Stimulated activated effector memory CD8-positive, alpha-beta T cell treated with anti-CD3 and anti-CD28 coated beads, Interleukin-12 subunit alpha, Interleukin-12 subunit beta, amount 100 ng/mL, for 72 hours (primary cell): ENCODE data around the gene MXD1.

Experiments
- ATAC-seq: fragments of 150-1000 bp; cut with Tn5 transposase; 2 replicates; pipeline ENCODE4 v1.10.0; 2021
- DNase-seq, 2 donors: peaks; one replicate each; pipeline ENCODE4 v3.0.0; 2021 to 2022; ENCODE audit warnings: low spot score in 2 of 2
- H3K27ac Mint-ChIP-seq: one replicate; pipeline ENCODE4 v1.8.0; 2022; ENCODE audit warnings: mild to moderate bottlenecking, mixed read lengths
- H3K36me3 Mint-ChIP-seq: one replicate; pipeline ENCODE4 v1.8.0; 2022; ENCODE audit warnings: mild to moderate bottlenecking, mixed read lengths
- H3K4me1 Mint-ChIP-seq: one replicate; pipeline ENCODE4 v1.8.0; 2022; ENCODE audit warnings: mixed read lengths
- H3K4me3 Mint-ChIP-seq: one replicate; pipeline ENCODE4 v1.8.0; 2022; ENCODE audit warnings: mild to moderate bottlenecking, mixed read lengths
- H3K9me3 Mint-ChIP-seq: one replicate; pipeline ENCODE4 v1.8.0; 2022; ENCODE audit warnings: mixed read lengths

The MXD1 gene

GRCh38 chr2:69975136-69975852, 60.4 kb downstream of the MXD1 start:
- no peak for DNase-seq
- Mint-ChIP-seq H3K4me3 (no peak overlapping the region), H3K9me3 (no peaks in the 10 kb centered on the region), H3K4me1 (peaks cover 6% of the 10 kb centered on the region), H3K27ac (peak overlapping the region; percentile 14), H3K36me3 (peaks cover 5% of the 10 kb centered on the region)
- ATAC-seq, result no peak

DNA sequence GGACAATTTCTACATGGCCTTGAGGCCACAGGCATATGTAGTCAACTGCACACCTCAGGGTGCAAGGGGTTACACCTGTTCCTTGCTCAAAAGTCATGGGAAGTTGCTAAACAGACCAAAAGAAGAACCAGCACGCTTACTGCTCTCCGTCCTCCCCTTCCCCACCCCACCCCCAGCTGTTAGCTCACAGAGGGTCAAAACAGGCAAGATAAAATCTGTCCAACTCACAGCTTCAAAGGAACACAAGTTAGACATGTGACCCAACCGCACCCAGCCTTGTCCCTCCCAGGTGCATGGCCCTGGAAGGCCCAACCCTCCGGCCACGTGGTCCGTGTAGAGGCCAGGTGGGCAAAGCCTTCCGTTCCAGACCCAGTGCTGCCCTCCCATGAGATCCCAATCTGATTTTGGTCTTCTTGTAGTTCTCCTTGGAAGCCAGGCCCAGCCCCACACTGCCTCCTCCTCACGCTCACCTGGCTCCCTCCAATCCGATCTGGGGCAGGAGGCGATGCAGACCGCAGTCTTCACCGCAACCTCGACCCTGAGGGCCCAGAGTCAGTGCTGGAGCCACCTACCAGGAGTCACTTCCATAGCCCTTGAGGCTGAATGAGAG, 61.0 kb downstream of the MXD1 start:
- ATAC-seq (no peak), DNase-seq (no peak)
- no peaks in the 10 kb centered on the region for H3K9me3 Mint-ChIP-seq
- peak overlapping the region; percentile 14 for H3K27ac Mint-ChIP-seq
- peaks cover 6% of the 10 kb centered on the region for H3K4me1 Mint-ChIP-seq
- H3K36me3 Mint-ChIP-seq, result peaks cover 5% of the 10 kb centered on the region
- H3K4me3 Mint-ChIP-seq, result no peak overlapping the region

- no peaks in the 10 kb centered on the region for H3K9me3 Mint-ChIP-seq
- H3K4me1 Mint-ChIP-seq, result peaks cover 6% of the 10 kb centered on the region
- ATAC-seq (no peak), DNase-seq (no peak)
- H3K27ac Mint-ChIP-seq, result no peak overlapping the region
- no peak overlapping the region for H3K4me3 Mint-ChIP-seq
- peaks cover 5% of the 10 kb centered on the region for H3K36me3 Mint-ChIP-seq
These were observed 62.3 kb downstream of the MXD1 start for GRCh38 chr2:69977186-69977585.

GRCh38 chr2:69977906-69978482, 63.1 kb downstream of the MXD1 start:
- peaks cover 6% of the 10 kb centered on the region for H3K4me1 Mint-ChIP-seq
- no peaks in the 10 kb centered on the region for H3K9me3 Mint-ChIP-seq
- peak overlapping the region; percentile 14 for H3K27ac Mint-ChIP-seq
- H3K4me3 Mint-ChIP-seq, result no peak overlapping the region
- no peak for ATAC-seq
- no peaks in the 10 kb centered on the region for H3K36me3 Mint-ChIP-seq
- no peak for DNase-seq

DNA sequence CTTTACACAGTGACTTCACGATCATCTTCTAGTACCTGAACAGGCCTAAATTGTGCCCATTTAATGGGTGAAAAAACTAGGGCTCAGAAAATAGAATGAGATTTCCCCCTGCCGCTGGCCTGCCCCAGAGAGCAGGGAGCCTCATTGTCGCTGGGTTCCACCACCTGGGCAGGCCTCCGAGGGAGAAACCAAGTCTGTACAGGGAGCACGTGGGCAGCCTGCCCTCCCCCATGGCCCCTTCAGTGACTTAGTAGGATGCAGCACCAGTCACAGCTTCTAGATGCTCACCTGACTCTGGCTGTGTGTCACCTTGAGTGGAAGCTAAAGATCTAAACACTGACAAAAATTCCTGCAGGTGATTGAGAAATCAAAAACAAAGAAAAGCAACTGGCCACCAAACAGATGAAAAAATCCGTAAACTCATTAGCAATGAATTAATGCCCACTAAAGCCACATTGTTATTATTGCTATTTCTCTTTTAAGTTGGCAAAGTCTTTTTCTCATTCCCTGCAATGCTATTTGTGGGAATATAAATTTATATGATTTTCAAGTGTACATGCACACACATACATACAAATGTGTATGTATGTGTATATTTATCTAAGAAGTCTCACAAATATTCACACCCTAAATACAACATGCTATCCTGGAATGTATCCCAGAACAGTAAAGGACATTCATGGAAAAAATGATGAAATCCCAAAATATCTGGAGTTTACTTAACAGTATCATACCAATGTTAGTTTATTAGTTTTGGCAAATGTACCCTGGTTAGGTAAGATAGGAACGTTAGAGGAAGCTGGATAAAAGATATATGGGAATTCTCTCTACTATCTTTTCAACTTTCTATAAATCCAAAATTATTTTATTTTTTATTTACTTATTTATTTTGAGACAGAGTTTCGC, 65.2 kb downstream of the MXD1 start:
- ATAC-seq, result no peak
- no peak overlapping the region for H3K27ac Mint-ChIP-seq
- H3K9me3 Mint-ChIP-seq, result no peaks in the 10 kb centered on the region
- H3K4me1 Mint-ChIP-seq, result peaks cover 6% of the 10 kb centered on the region
- no peak for DNase-seq
- H3K36me3 Mint-ChIP-seq, result no peaks in the 10 kb centered on the region
- no peak overlapping the region for H3K4me3 Mint-ChIP-seq

DNA sequence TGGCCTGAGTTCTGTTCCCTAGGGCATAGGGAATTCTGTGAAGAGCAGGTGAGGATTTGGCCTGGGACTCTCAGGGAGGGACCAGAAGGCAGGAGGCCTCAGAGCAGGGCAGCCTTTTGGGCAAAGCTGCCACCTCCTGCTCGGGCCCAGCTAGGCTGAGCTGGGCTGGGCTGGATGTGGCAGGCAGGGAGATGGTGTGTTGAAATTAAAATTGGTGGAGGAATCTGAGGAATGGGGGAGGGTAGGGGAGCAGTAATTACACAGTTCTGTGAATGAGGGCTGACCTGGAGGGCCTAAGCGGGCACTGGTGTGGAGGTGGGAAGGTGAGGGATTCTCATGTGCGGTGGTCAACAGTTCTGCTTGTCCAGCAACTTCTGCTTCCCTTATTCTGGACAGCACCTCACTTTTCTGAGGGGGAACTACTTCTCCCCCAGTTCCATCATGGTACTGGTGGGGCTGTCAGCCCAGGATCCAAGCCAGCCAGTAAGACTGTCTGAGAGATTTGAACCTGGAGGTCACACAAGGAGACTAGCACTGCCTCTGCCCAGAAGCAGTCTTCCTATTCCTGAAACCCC, 68.6 kb downstream of the MXD1 start:
- Mint-ChIP-seq H3K4me1 (peaks cover 5% of the 10 kb centered on the region), H3K27ac (no peak overlapping the region), H3K4me3 (no peak overlapping the region), H3K9me3 (no peaks in the 10 kb centered on the region), H3K36me3 (no peaks in the 10 kb centered on the region)
- DNase-seq, result no peak
- ATAC-seq, result no peak

- no peaks in the 10 kb centered on the region for H3K9me3 Mint-ChIP-seq
These were observed 70.3 kb downstream of the MXD1 start for GRCh38 chr2:69985216-69985615.

DNA sequence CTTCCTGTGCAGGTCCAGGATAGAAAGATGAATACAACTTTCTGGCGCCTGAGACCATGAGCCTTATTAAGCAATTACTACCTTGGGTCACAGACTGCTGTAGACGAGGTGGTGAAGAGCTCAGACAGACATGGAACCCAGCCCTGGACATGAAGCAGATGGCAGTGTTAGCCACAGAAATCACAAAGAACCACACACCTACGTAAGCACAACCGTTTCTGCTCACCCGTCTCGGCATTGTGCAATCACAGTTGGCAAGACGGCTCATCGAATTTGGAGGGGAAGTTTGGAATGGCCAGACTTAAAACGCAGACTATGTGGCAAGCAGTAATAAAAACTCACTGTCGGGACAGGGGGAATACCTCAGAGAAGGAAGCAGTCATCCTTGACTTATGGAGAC, 70.8 kb downstream of the MXD1 start:
- Mint-ChIP-seq H3K4me1 (peaks cover 7% of the 10 kb centered on the region), H3K27ac (no peak overlapping the region), H3K4me3 (no peak overlapping the region), H3K36me3 (no peaks in the 10 kb centered on the region), H3K9me3 (no peaks in the 10 kb centered on the region)
- DNase-seq (no peak), ATAC-seq (no peak)

More at GRCh38 chr2:69985216-69985615, 70.3 kb downstream of the MXD1 start:
- Mint-ChIP-seq H3K4me3 (no peak overlapping the region), H3K27ac (no peak overlapping the region), H3K36me3 (no peaks in the 10 kb centered on the region), H3K4me1 (peaks cover 7% of the 10 kb centered on the region)
- ATAC-seq (no peak), DNase-seq (no peak)

DNA sequence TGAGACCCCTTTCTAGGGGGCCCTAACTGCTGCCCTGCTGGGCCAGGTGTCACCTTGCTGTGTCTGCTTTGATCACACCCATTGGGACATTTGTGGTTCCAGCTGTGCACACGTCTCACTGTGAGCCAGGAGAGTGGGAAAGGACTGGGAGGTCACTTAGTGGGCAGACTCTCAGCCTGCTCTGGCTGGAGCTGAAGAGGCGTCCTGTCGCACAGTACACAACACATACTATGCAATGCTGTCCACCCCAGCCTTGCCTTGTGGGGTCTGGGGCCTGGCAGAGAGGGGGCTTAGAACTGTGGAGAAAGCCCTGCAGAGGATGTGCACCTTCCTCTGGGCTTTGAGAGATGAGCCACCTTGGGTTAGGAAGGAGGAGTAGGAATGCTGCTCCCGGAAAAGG, 71.8 kb downstream of the MXD1 start:
- Mint-ChIP-seq H3K27ac (no peak overlapping the region), H3K9me3 (no peaks in the 10 kb centered on the region), H3K4me1 (peaks cover 7% of the 10 kb centered on the region), H3K36me3 (no peaks in the 10 kb centered on the region), H3K4me3 (no peak overlapping the region)
- ATAC-seq (no peak), DNase-seq (no peak)

DNA sequence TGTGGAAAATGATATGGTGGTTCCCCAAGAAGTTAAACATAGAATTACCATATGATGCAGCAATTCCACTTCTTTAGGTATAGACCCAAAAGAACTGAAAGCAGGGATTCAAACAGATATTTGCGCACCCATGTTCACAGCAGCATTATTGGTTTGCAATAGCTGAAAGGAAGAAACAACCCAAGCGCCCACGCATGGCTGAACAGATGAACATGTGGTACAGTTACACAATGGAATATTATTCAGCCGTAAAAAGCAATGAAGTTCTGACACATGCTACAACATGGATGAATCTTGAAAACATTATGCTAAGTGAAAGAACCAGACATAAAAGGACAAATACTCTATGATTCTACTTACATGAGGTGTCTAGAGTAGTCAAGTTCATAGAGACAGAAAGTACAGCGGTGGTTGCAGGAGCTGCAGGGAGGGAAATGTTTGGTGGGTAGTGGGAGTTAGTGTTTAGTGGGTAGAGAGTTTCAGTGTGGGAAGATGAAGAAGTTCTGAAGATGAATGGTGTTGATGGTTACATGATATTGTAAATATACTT, 73.3 kb downstream of the MXD1 start:
- Mint-ChIP-seq H3K27ac (no peak overlapping the region), H3K4me1 (peaks cover 7% of the 10 kb centered on the region)
- ATAC-seq, result no peak

DNA sequence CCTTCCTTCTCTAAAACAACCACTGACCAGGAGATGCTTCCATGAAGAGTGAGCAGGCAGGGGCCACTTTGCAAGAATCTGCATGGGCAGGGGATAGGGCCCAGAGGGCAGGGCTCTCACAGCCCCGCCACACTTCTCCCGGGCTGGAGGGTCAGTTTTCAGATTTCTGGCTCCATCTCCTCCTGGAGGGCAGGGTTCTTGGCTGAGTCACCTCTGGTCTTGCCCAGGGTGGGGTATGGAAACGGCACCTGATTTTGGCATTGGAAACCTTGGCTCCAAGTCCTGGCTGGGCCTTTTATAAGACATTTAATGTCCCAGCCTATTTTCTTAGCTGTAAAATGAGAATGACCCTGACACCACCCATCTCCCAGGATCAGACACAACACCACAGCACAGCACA, 74.1 kb downstream of the MXD1 start:
- H3K27ac Mint-ChIP-seq, result no peak overlapping the region
- no peak for ATAC-seq
- H3K36me3 Mint-ChIP-seq, result peaks cover 6% of the 10 kb centered on the region
- H3K4me1 Mint-ChIP-seq, result peaks cover 7% of the 10 kb centered on the region
- H3K4me3 Mint-ChIP-seq, result no peak overlapping the region
- no peaks in the 10 kb centered on the region for H3K9me3 Mint-ChIP-seq
- no peak for DNase-seq

More for the DNA sequence above, 73.3 kb downstream of the MXD1 start:
- Mint-ChIP-seq H3K9me3 (no peaks in the 10 kb centered on the region), H3K36me3 (no peaks in the 10 kb centered on the region), H3K4me3 (no peak overlapping the region)
- no peak for DNase-seq

DNA sequence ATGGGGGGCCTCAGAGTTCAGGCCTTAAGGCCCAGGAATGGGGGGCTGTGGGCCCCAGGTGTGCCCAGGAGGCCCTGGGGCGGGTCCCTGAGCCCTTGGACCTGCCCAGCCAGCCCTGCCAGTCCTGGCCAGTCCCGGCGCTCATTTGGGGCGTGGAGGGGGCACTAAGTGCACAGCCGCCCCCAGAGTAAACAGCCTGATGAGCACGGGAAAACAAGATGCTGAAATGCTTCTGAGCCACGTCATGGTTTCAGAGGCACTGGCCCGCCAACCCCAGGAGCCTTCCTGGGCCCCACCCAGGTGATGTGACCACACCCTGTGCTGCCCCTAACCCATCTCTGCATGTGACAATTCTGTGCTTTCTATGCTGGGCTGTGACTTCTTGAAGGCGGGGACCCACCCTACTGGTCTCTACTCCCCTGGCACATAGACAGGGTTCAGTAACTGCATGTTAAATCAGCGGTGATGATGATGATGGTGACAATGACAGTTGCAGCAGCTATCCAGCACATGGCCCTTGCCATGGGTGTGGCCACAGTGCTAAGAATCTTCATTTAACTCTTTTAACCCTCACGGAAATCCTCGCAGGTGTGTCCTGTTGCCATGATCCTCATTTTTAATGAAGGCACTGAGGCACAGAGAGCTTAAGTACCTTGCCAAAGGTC, 74.7 kb downstream of the MXD1 start:
- Mint-ChIP-seq H3K36me3 (peaks cover 12% of the 10 kb centered on the region), H3K27ac (no peak overlapping the region), H3K4me1 (peaks cover 7% of the 10 kb centered on the region), H3K9me3 (no peaks in the 10 kb centered on the region), H3K4me3 (no peak overlapping the region)
- ATAC-seq (no peak), DNase-seq (no peak)
